HG02642 (cell line): ENCODE data around the gene SLC9B1.
"Not testable (repeated sequence)": the region's sequence is repeated elsewhere in the genome, so short reads cannot be mapped to it uniquely, and the experiment has no call there.

Source experiments
- ATAC-seq: cut with Tn5 transposase; IDR thresholded peaks from one replicate; pipeline ENCODE4 v1.9.1; 2021; ENCODE audit warnings: mild to moderate bottlenecking; ENCODE audit not compliant: unreplicated experiment, poor library complexity

SLC9B1 gene

GRCh38 chr4:103012060-103012459, 7.4 kb downstream of the SLC9B1 start:
- ATAC-seq = no peak

- ATAC-seq = no peak
These were observed 8.0 kb downstream of the SLC9B1 start for GRCh38 chr4:103011378-103012025.

- no peak for ATAC-seq
These were observed 8.7 kb downstream of the SLC9B1 start for GRCh38 chr4:103010804-103011203.

- peak; percentile 79 for ATAC-seq
These were observed 10.4 kb downstream of the SLC9B1 start for GRCh38 chr4:103008875-103009729.

- ATAC-seq = no peak
These were observed 17.0 kb downstream of the SLC9B1 start for GRCh38 chr4:103002551-103002950.

GRCh38 chr4:102994803-102995202, 24.7 kb downstream of the SLC9B1 start:
- ATAC-seq = no peak

- not testable (repeated sequence) for ATAC-seq
These were observed 25.5 kb downstream of the SLC9B1 start for GRCh38 chr4:102993985-102994384.

- ATAC-seq = no peak
These were observed 31.0 kb downstream of the SLC9B1 start for GRCh38 chr4:102988429-102989020.

- no peak for ATAC-seq
These were observed 38.5 kb downstream of the SLC9B1 start for GRCh38 chr4:102981005-102981404.

GRCh38 chr4:102961813-102962212, 57.7 kb downstream of the SLC9B1 start:
- not testable (repeated sequence) for ATAC-seq

GRCh38 chr4:102959496-102959895, 60.0 kb downstream of the SLC9B1 start:
- ATAC-seq = no peak

GRCh38 chr4:102945066-102945465, 74.4 kb downstream of the SLC9B1 start:
- no peak for ATAC-seq

GRCh38 chr4:102938063-102938462, 81.4 kb downstream of the SLC9B1 start:
- ATAC-seq = not testable (repeated sequence)

GRCh38 chr4:102935716-102936115, 83.8 kb downstream of the SLC9B1 start:
- no peak for ATAC-seq

- not testable (repeated sequence) for ATAC-seq
These were observed 99.8 kb downstream of the SLC9B1 start for GRCh38 chr4:102919697-102920096.

- no peak for ATAC-seq
These were observed 100.6 kb downstream of the SLC9B1 start for GRCh38 chr4:102918859-102919258.

GRCh38 chr4:102901804-102902203, 117.7 kb downstream of the SLC9B1 start:
- ATAC-seq = no peak

GRCh38 chr4:102897610-102898009, 121.9 kb downstream of the SLC9B1 start:
- not testable (repeated sequence) for ATAC-seq

GRCh38 chr4:102896547-102896946, 123.0 kb downstream of the SLC9B1 start:
- not testable (repeated sequence) for ATAC-seq

- ATAC-seq = not testable (repeated sequence)
These were observed 129.6 kb downstream of the SLC9B1 start for GRCh38 chr4:102889866-102890265.

GRCh38 chr4:102888570-102888969, 130.9 kb downstream of the SLC9B1 start:
- not testable (repeated sequence) for ATAC-seq
